ENCODE data around the gene TENT5C. TPM values are rescaled to one million over a fixed set of nuclear protein-coding genes. Genes with fewer than 3 reads are reported as not detected.

Gene TENT5C
- total and polyA plus RNA-seq, 2 of the 8 experiments (the other 6 are each of a cell fraction or from before 2014, with no cell fraction given): 0.38 to 0.99 TPM

GRCh38 chr1:117650840-117651568 lies 45.2 kb downstream of the TENT5C start:
- Histone ChIP-seq H2BK5ac (ENCODE audit: low read depth, low read length) (no peak overlapping the region; the same call in 1 of the 2 replicates), H3K36me3 (ENCODE audit: control insufficient read depth in 2 of 4, insufficient read depth in 4 of 4, low read length in 3 of 4) (no peaks in the 10 kb centered on the region), H3K4ac (replicated peaks; ENCODE audit: insufficient read length, low read depth, low read length) (no peak overlapping the region), H2AK5ac (ENCODE audit: low read depth, low read length) (no peak overlapping the region), H3K23ac (ENCODE audit: insufficient read length) (no peak overlapping the region), H2BK120ac (replicated peaks; ENCODE audit: low read depth, low read length) (no peak overlapping the region), H2AFZ (ENCODE audit: low read length) (0 out of 2 replicates have a peak overlapping the region, but pooled peaks have one; percentile 72), H3K23me2 (ENCODE audit: low read depth, low read length) (no peaks in the 10 kb centered on the region), H3K4me2 (ENCODE audit: insufficient read depth in 1 of 2, low read depth in 2 of 2, low read length in 2 of 2) (no peak overlapping the region), H4K91ac (replicated peaks; ENCODE audit: insufficient read length, low read length) (no peak overlapping the region), H2BK15ac (ENCODE audit: low read length) (no peak overlapping the region), H4K5ac (ENCODE audit: insufficient read length, low read depth, low read length) (no peak overlapping the region), H4K8ac (ENCODE audit: extremely low read depth, insufficient read depth, low read length) (no peak overlapping the region), H3K27me3 (replicated peaks in 1 of 4; ENCODE audit: control insufficient read depth in 3 of 4, extremely low read depth in 1 of 4, insufficient read depth in 3 of 4, low read length in 3 of 4) (no peaks in the 10 kb centered on the region; a peak in 1 of 7 replicates), H3K56ac (replicated peaks; ENCODE audit: insufficient read length, low read depth, low read length) (no peak overlapping the region), H3K4me3 (ENCODE audit: extremely low read depth in 1 of 4, insufficient read depth in 2 of 4, low read depth in 3 of 4, low read length in 4 of 4) (no peak overlapping the region), H4K20me1 (replicated peaks in 1 of 2; ENCODE audit: control insufficient read depth in 1 of 2, insufficient read depth in 2 of 2, low read length in 2 of 2) (no peaks in the 10 kb centered on the region), H3K4me1 (replicated peaks in 1 of 4; ENCODE audit: control insufficient read depth in 3 of 4, insufficient read depth in 4 of 4, low read length in 3 of 4) (peaks cover 0 to 4% (median 0%) of the 10 kb centered on the region in 4 experiments; a peak in 2 of 7 replicates), H3K79me1 (ENCODE audit: low read depth, low read length) (no peaks in the 10 kb centered on the region), H2BK12ac (ENCODE audit: low read depth, low read length) (no peak overlapping the region; the same call in 1 of the 2 replicates), H3K14ac (ENCODE audit: insufficient read length) (no peak overlapping the region), H3K9ac (replicated peaks in 1 of 4; ENCODE audit: extremely low read depth in 1 of 4, low read depth in 3 of 4, low read length in 3 of 4) (no peak overlapping the region), H3K9me3 (ENCODE audit: insufficient read depth in 2 of 2, low read depth in 1 of 2, low read length in 1 of 2) (no peaks in the 10 kb centered on the region), H3K79me2 (ENCODE audit: control insufficient read depth in 1 of 2, insufficient read depth in 2 of 2, low read length in 2 of 2) (no peaks in the 10 kb centered on the region), H3K18ac (ENCODE audit: extremely low read depth, low read length) (no peak overlapping the region), H3K27ac (ENCODE audit: low read depth, low read length) (no peak overlapping the region), H2BK20ac (ENCODE audit: low read length) (no peak overlapping the region)
- DNase-seq (ENCODE audit: low read depth in 1 of 2, low spot score in 2 of 2) (no peak), FAIRE-seq (no peak)
- TF ChIP-seq SUZ12 (IDR thresholded peaks at IDR 0.05; ENCODE audit: low read length) (no peak), POLR2A (IDR thresholded peaks at IDR 0.05; ENCODE audit: control extremely low read depth in 1 of 2, low read depth in 2 of 2, low read length in 2 of 2) (no peak), SP2 (IDR thresholded peaks at IDR 0.05; ENCODE audit: low read length) (no peak), YY1 (IDR thresholded peaks at IDR 0.05; ENCODE audit: low read depth, low read length) (no peak), CBX8 (IDR thresholded peaks at IDR 0.05; ENCODE audit: borderline replicate concordance, low read depth, low read length) (no peak), TCF12 (IDR thresholded peaks at IDR 0.05; ENCODE audit: low read depth, low read length) (no peak)
- ChIA-PET CTCF (ENCODE audit: partially characterized antibody) (interaction anchor here (1.2 to 1.4 kb wide), 3 partner anchors 24 to 104 kb away, joined by 3 to 4 read pairs (median 3); no protein-coding TSS in a partner anchor), POLR2A (ENCODE audit: partially characterized antibody) (no interaction called here)
- WGBS, 2 experiments (ENCODE audit: extremely low coverage in 1 of 2, insufficient coverage in 1 of 2, insufficient read length in 1 of 2, insufficient replicate concordance in 2 of 2, low coverage in 1 of 2, low lambda C conversion rate in 2 of 2, missing lambda C conversion rate in 1 of 2): 70% methylated on average over 6 of the region's 6 CpGs; no CpG with 5 or more reads in 1 of the 2 experiments
